Measurements from ENCODE around the gene FBXO34.

DNA sequence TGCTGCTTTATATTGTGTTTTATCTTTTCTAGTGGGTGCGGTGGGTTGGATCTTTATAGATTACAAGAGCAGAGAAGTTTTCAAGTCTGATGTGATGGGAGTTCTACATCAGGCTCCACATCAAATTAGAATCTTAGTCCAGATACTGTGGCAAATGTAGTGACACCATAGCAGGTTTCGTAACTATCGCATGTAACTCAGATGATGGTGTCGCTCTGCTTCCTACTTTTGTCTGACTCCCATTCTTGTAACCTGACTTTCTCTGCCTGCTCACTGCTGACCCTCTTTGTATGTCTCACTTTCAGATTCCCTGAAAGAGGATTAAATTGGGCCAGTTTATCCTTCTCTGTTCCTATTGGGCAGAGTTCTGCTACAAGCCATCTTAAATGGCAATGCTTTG, 22.8 kb upstream of the FBXO34 start:
- TF ChIP-seq, protein P1, sequence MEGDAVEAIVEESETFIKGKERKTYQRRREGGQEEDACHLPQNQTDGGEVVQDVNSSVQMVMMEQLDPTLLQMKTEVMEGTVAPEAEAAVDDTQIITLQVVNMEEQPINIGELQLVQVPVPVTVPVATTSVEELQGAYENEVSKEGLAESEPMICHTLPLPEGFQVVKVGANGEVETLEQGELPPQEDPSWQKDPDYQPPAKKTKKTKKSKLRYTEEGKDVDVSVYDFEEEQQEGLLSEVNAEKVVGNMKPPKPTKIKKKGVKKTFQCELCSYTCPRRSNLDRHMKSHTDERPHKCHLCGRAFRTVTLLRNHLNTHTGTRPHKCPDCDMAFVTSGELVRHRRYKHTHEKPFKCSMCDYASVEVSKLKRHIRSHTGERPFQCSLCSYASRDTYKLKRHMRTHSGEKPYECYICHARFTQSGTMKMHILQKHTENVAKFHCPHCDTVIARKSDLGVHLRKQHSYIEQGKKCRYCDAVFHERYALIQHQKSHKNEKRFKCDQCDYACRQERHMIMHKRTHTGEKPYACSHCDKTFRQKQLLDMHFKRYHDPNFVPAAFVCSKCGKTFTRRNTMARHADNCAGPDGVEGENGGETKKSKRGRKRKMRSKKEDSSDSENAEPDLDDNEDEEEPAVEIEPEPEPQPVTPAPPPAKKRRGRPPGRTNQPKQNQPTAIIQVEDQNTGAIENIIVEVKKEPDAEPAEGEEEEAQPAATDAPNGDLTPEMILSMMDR (IDR thresholded peaks at IDR 0.05; ENCODE audit: borderline replicate concordance, extremely low read depth, low read length, poor library complexity, severe bottlenecking): no peak
- TF ChIP-seq EZH2 (IDR thresholded peaks at IDR 0.05; ENCODE audit: borderline replicate concordance, low read depth, low read length, severe bottlenecking): no peak
